B cell (primary cell): Measurements from ENCODE around the gene SYN1. TPM values are rescaled to one million over a fixed set of nuclear protein-coding genes. Genes with fewer than 3 reads are reported as not detected.

ENCODE experiments used
- ATAC-seq: fragments of 200-7000 bp; cut with Tn5 transposase; one replicate; pipeline ENCODE4 v1.10.0; 2021; ENCODE audit warnings: low read depth, mild to moderate bottlenecking, moderate number of reproducible peaks, moderate library complexity
- CTCF ChIA-PET: fragments of 350-600 bp; sonication (Branson Sonifier 250); formaldehyde crosslinking; loops from one replicate; lab custom pipeline; 2021; ENCODE audit warnings: antibody characterized with exemption, inconsistent platforms; lab: Charles Lee
- POLR2A ChIA-PET: fragments of 350-600 bp; sonication (Branson Sonifier 250); formaldehyde crosslinking; loops from one replicate; lab custom pipeline; 2021; ENCODE audit warnings: antibody characterized with exemption; lab: Charles Lee
- DNase-seq: peaks from one replicate; pipeline ENCODE4 v3.0.0; 2013
- H2AFZ ChIP-seq: 2 replicates; pipeline ENCODE4 v1.6.1; 2012; ENCODE audit warnings: mild to moderate bottlenecking, low read depth, low read length; ENCODE audit not compliant: insufficient read depth, poor library complexity, severe bottlenecking
- H3K27ac ChIP-seq, 2 donors: 1 replicate in 1 of 2; 2 replicates in 1 of 2; pipeline ENCODE4 v1.5.1; 2012 to 2013; ENCODE audit warnings: low read length in 2 of 2, mild to moderate bottlenecking in 2 of 2, moderate library complexity in 1 of 2
- H3K27me3 ChIP-seq, 4 experiments: fragments of 200-600 bp in 1 of 4; sonication (generic) in 1 of 4; replicated peaks in 1 of 4; 1 replicate in 2 of 4; 2 replicates in 2 of 4; pipeline versions ENCODE4 v1.6.1 to v1.7.0; 2013 to 2016; ENCODE audit warnings: low read length in 3 of 4, mild to moderate bottlenecking in 2 of 4, mixed read lengths in 1 of 4, moderate library complexity in 1 of 4; ENCODE audit not compliant: insufficient read depth in 4 of 4, control insufficient read depth in 3 of 4; ENCODE audit errors: control extremely low read depth in 1 of 4
- H3K36me3 ChIP-seq, 2 experiments: replicated peaks in 1 of 2; 1 replicate in 1 of 2; 2 replicates in 1 of 2; pipeline versions ENCODE4 v1.6.1 to v1.7.1; 2013; ENCODE audit warnings: low read length in 1 of 2; ENCODE audit not compliant: insufficient read depth in 2 of 2, control insufficient read depth in 1 of 2; ENCODE audit errors: control extremely low read depth in 1 of 2, extremely low read depth in 1 of 2
- H3K4me1 ChIP-seq, 2 donors: fragments of 200-600 bp in 1 of 2; sonication (generic) in 1 of 2; 1 replicate in 1 of 2; 2 replicates in 1 of 2; pipeline versions ENCODE4 v1.5.1 to v1.6.1; 2013 to 2017; ENCODE audit warnings: low read length in 2 of 2; ENCODE audit not compliant: control insufficient read depth in 2 of 2, insufficient read depth in 2 of 2
- H3K4me2 ChIP-seq: replicated peaks from 2 replicates; pipeline ENCODE3; 2012; ENCODE audit warnings: mild to moderate bottlenecking, low read depth, low read length; ENCODE audit not compliant: poor library complexity, severe bottlenecking
- H3K4me3 ChIP-seq, 5 experiments: fragments of 200-600 bp in 1 of 5; sonication (generic) in 1 of 5; 1 replicate in 3 of 5; 2 replicates in 2 of 5; pipeline versions ENCODE4 v1.5.1 to v1.7.0; 2011 to 2016; ENCODE audit warnings: low read length in 4 of 5, mild to moderate bottlenecking in 4 of 5, low read depth in 2 of 5, control low read depth in 1 of 5, moderate library complexity in 1 of 5; ENCODE audit not compliant: insufficient read depth in 1 of 5; ENCODE audit errors: control extremely low read depth in 1 of 5, extremely low read depth in 1 of 5
- H3K79me2 ChIP-seq: fragments of 200-600 bp; sonication (generic); one replicate; pipeline ENCODE4 v1.6.0; 2016; ENCODE audit warnings: low read length; ENCODE audit not compliant: control insufficient read depth, insufficient read depth
- H3K9ac ChIP-seq: fragments of 200-600 bp; sonication (generic); 2 replicates; pipeline ENCODE4 v1.6.1; 2017; ENCODE audit warnings: mild to moderate bottlenecking, low read length, moderate library complexity
- H3K9me3 ChIP-seq, 3 donors: one replicate each; pipeline versions ENCODE4 v1.6.1 to v1.7.1; 2013; ENCODE audit warnings: low read length in 2 of 3; ENCODE audit not compliant: control insufficient read depth in 2 of 3, insufficient read depth in 1 of 3; ENCODE audit errors: control extremely low read depth in 1 of 3
- H4K20me1 ChIP-seq: 2 replicates; pipeline ENCODE4 v1.6.0; 2012; ENCODE audit warnings: mild to moderate bottlenecking, low read length; ENCODE audit not compliant: insufficient read depth, control insufficient read depth, poor library complexity, severe bottlenecking
- H3K27ac Mint-ChIP-seq: one replicate; pipeline ENCODE4 v1.8.0; 2021; ENCODE audit warnings: mixed read lengths
- H3K27me3 Mint-ChIP-seq: one replicate; pipeline ENCODE4 v1.8.0; 2021; ENCODE audit warnings: mixed read lengths
- H3K4me1 Mint-ChIP-seq: one replicate; pipeline ENCODE4 v1.8.0; 2021; ENCODE audit warnings: mixed read lengths
- H3K4me3 Mint-ChIP-seq: one replicate; pipeline ENCODE4 v1.8.0; 2021; ENCODE audit warnings: mixed read lengths
- H3K9me3 Mint-ChIP-seq: one replicate; pipeline ENCODE4 v1.8.0; 2022; ENCODE audit warnings: mixed read lengths; ENCODE audit not compliant: insufficient read depth
- CTCF ChIP-seq: fragments of 200-600 bp; IDR thresholded peaks from one replicate; pipeline ENCODE4 v1.8.0; 2022; ENCODE audit warnings: antibody characterized with exemption, mild to moderate bottlenecking
- EZH2 ChIP-seq: IDR thresholded peaks from 2 replicates; pipeline ENCODE4 v1.6.1; 2012; ENCODE audit warnings: borderline replicate concordance, low read depth, mild to moderate bottlenecking, moderate library complexity, low read length; ENCODE audit not compliant: insufficient read depth, poor library complexity, severe bottlenecking
- WGBS: methylation state at CpG from one replicate; pipeline ENCODE4 v1.1.5; 2013; ENCODE audit warnings: missing lambda C conversion rate; ENCODE audit not compliant: insufficient coverage; 5-methylcytosine and 5-hydroxymethylcytosine counted together
- intact Hi-C: fragments of 100-400 bp; cut with micrococcal nuclease; formaldehyde crosslinking; loops from one replicate; pipeline ENCODE4 v1.10.0; 2022
- polyA plus RNA-seq: library from polyadenylated mRNA; depleted of rRNA; stranded (reverse); fragments of >200 nt; gene quantifications from 2 replicates; pipeline ENCODE4 v1.2.3, GENCODE V29; 2012
- total RNA-seq, 2 donors: library from RNA; stranded (reverse); fragments of 120-200 nt in 1 of 2; gene quantifications; 1 replicate in 1 of 2; 2 replicates in 1 of 2; pipeline versions ENCODE4 v1.2.3 to v1.2.4, GENCODE V29; 2013 to 2022

The SYN1 gene
- total and polyA plus RNA-seq, 2 donors (not counting 1 experiment from before 2014, with no cell fraction given) = not detected

GRCh38 chrX:47608130-47608810 is 11.4 kb downstream of the SYN1 start:
- Histone ChIP-seq H3K27me3 (no peaks in the 10 kb centered on the region), H2AFZ (no peak overlapping the region), H3K4me1 (no peaks in the 10 kb centered on the region), H3K9ac (no peak overlapping the region), H3K36me3 (no peaks in the 10 kb centered on the region), H4K20me1 (no peaks in the 10 kb centered on the region), H3K27ac (no peak overlapping the region), H3K9me3 (no peaks in the 10 kb centered on the region), H3K79me2 (no peaks in the 10 kb centered on the region), H3K4me3 (no peak overlapping the region), H3K4me2 (no peak overlapping the region)
- DNase-seq = no peak
- Mint-ChIP-seq H3K9me3 (no peaks in the 10 kb centered on the region), H3K4me3 (no peak overlapping the region), H3K4me1 (no peaks in the 10 kb centered on the region), H3K27me3 (peaks cover 3% of the 10 kb centered on the region), H3K27ac (no peak overlapping the region)
- ChIA-PET CTCF (no interaction called here), POLR2A (no interaction called here)
- TF ChIP-seq EZH2 (no peak), CTCF (no peak)
- intact Hi-C loops = no loop called here
- ATAC-seq = no peak
- WGBS = 50% methylated on average over 1 of the region's 9 CpGs

DNA sequence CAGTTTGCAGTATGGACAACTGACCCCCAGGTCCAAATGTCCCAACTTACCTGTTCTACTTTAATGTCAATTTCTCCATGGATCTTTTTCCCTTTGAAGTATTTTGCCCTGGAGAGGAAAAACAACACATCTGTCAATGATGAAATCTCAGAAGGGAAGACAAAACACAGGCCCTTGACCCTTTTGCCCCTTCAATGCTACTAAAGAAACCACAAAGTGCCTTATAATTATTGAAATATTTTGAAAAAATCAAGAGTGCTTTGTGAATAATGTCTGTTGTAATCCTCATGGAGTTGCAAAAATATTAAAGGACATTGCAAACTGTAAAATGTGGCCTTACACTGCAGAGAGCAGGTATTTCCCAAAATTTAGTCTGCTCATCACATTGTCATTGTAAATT is 12.6 kb downstream of the SYN1 start:
- no peak overlapping the region for H3K9ac ChIP-seq
- no peak overlapping the region for H3K27ac ChIP-seq
- no peak overlapping the region for H3K4me3 ChIP-seq
- no peaks in the 10 kb centered on the region for H4K20me1 ChIP-seq
- no peak overlapping the region for H3K4me2 ChIP-seq
- no peaks in the 10 kb centered on the region for H3K27me3 ChIP-seq
- H3K9me3 ChIP-seq = no peaks in the 10 kb centered on the region
- intact Hi-C loops = no loop called here
- Mint-ChIP-seq H3K9me3 (no peaks in the 10 kb centered on the region), H3K4me3 (no peak overlapping the region), H3K4me1 (no peaks in the 10 kb centered on the region), H3K27ac (no peak overlapping the region), H3K27me3 (no peaks in the 10 kb centered on the region)
- DNase-seq (no peak), ATAC-seq (no peak)
- no peaks in the 10 kb centered on the region for H3K4me1 ChIP-seq
- CTCF ChIA-PET = no interaction called here
- H3K36me3 ChIP-seq = no peaks in the 10 kb centered on the region
- POLR2A ChIA-PET = no interaction called here
- H3K79me2 ChIP-seq = no peaks in the 10 kb centered on the region
- TF ChIP-seq EZH2 (no peak), CTCF (no peak)
- no peak overlapping the region for H2AFZ ChIP-seq
